NOMO-1 treated with dmso at 0.1 percent for 144 hours (cell line): Measurements from ENCODE around the gene OSTC.

Experiments used
- DNase-seq: peaks from one replicate; lab custom pipeline; 2025; ENCODE audit not compliant: unreplicated experiment; lab: John Stamatoyannopoulos, UW

OSTC gene

DNA sequence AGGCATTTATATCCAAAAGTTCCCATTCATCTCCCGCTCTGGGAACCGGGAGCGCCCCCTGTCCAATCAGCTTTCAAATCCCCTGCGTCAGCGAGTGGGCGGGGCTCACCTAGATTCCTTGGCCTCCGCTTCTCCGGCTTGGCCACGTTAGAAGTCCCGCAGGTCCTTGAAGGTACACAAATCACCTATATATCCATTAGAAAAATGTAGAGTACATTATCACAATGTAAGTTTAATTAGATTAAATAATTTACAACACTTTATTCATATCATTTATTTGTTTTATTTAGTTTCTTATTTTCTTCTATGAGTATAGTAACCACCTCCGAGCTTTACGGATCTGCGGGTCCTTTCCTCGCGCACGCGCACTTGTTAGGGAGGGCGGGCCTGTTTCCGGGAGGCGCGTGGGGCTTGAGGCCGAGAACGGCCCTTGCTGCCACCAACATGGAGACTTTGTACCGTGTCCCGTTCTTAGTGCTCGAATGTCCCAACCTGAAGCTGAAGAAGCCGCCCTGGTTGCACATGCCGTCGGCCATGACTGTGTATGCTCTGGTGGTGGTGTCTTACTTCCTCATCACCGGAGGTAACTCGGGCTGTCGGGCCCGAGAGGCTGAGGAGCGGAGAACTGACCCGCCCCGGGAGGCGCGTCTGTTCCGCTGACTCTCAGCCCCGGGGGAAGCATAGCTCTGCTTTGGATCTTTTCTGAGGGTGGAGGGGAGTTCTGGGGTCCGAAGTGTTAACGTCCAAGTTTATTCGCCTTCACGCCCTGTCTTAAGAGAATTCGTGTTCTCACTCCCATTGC lies at the start of gene OSTC:
Gene OSTC (plus strand): TSS at position 388 of the 802 bp plus-strand sequence. CDS start 57 bp downstream, at position 445.
- peak; percentile 86 for DNase-seq

- DNase-seq, result no peak
Measured at GRCh38 chr4:108601106-108601505, 49.3 kb upstream of the OSTC start.

DNA sequence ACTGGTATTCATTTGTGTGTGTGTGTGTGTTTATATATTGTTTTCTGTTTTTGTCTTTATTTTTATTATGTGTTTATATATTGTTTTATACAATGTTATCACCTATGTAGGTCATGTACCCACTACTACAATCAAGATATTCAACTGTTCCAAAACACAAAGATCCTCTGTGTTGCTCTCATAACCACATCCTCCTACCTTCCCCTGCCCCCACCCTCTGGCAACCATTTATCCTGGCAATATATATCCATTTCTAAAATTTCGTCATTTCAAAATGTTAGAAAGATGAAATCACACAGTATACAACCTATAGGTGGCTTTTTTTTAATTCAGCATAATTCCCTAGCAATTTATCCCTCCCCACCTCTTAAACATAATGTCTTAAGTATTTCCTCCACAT lies 48.9 kb upstream of the OSTC start:
- no peak for DNase-seq

- no peak for DNase-seq
Measured at GRCh38 chr4:108602163-108602562, 48.2 kb upstream of the OSTC start.

- no peak for DNase-seq
Measured at GRCh38 chr4:108607079-108607815, 43.2 kb upstream of the OSTC start.

- no peak for DNase-seq
Measured at GRCh38 chr4:108611365-108611764, 39.0 kb upstream of the OSTC start.

DNA sequence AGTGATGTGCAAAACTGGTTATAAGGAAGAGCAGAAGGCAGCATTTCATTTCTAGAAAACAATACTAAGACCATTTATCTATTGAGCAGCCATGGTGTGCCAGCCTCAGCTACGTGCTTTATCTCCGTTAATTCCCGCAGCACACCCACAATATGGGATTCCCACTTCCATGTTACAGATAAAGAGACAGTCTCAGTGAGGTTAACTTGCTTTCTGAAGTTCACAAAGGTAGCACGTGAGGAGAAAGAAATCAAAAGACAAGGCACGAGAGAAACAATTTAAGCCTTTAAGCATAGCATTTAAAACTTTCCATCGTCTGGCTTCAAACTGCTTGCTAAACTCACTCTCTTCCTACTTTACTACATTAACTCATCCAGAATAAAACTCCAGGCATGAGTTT lies 38.0 kb upstream of the OSTC start:
- DNase-seq, result no peak

DNA sequence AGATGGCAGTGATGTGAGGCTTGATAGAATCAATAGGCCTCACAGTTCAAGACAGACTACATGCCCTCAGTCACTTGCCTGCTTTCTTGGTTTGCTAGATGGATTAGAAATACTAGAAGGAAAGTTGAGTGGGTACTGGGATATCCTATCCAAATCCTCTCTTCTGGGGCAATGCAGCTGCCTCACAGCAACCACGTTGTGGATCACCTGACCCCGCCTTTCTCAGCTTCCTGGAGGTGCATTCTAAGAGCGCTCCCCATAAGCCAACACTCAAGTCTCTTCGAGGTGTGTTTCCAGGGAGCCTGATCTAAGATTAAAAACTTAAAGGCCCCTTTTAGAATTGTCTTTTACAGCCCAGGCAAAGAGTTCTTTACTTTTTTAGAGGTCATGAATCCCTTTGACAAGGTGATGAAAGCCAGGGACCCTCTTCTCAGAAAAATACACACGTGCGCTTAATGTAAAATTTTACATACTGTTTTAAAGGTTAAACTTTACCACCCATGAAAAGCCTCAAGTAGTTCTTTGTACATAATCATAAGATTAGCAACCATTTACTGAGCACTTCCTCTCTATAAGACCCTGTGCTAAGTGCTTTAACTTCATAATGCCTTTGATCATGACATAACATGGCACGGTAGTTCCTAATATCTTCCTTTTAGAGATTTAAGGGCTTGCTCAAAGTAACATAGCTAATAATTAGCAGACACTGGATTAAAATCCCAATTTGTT lies 30.9 kb upstream of the OSTC start:
- DNase-seq, result no peak

DNA sequence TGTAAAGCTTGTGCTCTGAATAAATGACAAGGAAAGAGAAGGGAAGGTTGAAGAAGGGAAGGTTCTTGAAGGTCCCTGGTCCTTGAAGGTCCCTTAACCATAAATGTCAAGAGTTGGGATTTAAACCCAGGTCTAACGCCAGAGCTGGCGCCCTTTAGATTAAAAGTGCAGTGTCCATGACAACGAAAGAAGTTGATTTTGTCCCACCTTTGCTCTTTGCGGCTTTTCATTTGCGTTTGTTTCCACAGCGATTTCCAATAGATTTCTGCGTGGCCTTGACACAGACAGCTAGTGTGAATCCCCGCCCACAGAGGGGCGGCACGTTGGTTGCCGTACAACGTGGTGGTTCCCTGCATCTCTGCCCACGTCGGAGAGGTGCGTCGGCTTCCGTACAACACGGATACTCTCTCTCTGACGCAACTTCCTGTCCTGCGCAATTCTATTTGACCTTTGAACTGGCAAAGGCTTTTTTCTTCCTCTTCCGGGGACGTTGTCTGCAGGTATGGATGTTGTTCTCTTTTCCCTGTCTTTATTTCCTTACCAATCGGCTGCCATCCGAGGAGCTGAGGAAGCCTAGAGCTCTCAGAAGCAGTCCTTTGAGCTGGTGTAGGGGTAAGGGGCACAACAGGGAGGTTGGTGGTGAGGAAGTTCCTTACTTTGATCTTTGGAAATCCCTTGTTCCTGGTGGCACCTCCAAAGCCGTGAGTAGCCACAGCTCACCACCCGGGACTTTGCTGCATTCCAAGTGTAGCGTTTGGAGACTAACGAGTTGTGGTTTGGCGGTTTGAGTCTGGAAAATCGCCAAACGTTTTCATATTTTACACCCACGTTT lies 30.1 kb upstream of the OSTC start, which contains the start of gene RPL34:
Gene RPL34 (plus strand): TSS at position 476 of the 832 bp plus-strand sequence. CDS start 1,384 bp downstream, outside the sequence.
- peak; percentile 91 for DNase-seq

DNA sequence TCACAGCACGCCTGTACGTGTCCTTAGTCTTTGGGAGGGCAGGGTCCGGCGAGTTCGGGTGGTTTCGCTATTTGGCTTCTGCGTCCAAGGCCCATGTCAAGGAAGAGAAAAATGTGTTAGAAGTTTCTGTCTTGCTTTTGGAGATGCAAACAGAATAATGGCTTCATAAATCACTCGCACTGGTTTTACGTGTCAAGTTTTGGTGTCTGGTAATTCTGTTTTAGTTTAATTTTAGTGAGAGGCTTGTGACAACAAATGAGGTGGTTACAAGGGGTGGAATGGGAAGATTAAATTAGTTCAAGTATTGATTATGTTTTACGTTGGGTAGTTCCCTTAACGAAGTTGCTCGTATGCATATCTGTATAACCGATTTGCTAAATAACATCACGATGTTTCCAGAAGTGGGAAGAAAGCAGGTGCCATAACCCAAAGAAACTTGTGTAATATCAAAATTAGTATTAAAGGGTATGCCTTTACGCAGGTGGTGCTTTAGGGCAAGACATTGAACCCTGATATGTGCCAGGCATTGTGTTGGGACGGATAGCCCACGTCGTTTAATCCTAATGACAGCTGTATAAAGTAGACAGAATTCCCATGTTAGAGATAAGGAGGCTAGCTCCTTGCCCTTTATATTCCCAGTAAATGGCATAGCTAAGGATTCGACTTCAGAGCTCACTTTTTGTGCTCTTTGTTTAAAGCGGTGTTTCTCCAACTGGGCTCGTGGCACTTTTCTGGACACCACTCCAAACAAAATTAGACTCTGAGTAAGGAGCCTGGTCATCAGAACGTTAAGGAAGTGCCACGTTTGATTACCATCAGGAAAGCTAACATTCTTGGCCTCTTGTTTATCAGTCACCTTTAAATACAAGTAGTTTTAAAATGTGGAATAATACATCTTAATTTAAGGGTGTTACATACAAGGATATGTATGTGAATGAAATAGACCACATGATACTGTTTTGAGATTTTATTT lies 29.2 kb upstream of the OSTC start:
- DNase-seq, result peak; percentile 3

GRCh38 chr4:108622022-108622421 lies 28.4 kb upstream of the OSTC start:
- DNase-seq, result no peak

DNA sequence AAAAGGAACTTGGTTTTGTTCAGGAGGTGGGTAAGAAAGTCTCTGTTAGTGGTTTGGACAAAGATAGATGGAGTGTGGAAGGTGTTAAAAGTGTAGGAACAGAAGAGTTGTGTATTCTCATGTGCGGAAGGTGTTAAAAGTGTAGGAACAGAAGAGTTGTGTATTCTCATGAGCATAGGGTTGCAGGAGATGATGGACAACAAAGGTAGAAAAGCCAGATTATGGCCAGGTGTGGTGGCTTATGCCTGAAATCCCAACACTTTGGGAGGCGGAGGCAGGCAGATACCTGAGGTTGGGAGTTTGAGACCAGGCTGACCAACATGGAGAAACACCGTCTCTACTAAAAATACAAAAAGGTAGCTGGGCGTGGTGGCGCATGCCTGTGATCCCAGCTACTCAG lies 27.6 kb upstream of the OSTC start:
- no peak for DNase-seq

DNA sequence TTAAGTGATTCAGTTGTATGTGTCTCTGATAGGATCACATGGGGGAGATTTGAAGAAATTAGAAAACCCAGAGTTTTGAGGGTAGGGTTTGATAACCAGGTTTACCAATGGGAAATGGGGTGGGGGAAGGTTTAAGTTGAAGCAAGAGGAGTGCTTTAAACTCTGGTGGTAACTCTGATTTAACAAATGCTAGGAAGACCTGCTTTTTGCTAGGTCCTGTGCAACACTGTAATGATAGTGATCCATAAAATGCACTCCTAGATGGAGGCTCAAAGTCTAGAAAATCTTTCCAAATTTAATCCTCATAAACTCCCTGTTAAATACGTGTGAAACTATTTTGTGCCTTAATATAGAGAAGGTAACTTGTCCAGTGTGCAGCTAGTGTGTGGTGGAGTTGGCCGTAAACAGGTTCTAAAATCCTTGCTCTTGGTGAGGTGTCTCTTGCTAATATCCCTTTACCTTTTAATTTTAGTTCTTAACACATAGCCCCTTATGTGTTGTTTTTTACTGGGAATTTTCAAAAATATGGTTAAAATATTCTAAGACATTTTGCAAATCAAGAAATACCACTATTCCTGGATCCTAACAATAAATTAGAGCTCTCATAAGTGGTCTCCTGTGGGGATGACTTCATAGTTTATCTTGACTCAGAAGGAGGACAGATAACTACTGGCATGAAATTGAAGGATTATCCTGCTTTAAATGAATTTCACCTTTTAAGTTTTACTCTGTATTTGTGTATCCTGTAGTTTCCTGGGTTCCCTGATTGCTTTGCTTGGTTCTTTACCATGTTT lies 25.9 kb upstream of the OSTC start:
- no peak for DNase-seq

DNA sequence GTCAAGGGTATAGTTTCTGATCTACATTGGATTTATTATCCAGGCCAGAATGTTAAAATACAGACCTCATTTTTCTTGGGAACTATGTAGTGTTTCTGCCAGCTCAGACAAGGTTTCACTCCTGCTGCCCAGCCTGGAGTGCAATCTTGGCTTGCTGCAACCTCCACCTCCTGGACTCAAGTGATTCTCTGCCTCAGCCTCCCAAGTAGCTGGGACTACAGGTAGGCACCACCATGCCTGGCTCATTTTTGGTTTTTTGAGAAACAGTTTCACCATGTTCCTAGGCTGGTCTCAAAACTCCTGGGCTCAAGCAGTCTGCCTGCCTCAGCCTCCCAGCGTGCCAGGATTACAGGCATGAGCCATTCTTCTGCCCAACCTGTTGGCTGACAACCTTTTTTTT lies 24.3 kb upstream of the OSTC start:
- DNase-seq, result no peak

DNA sequence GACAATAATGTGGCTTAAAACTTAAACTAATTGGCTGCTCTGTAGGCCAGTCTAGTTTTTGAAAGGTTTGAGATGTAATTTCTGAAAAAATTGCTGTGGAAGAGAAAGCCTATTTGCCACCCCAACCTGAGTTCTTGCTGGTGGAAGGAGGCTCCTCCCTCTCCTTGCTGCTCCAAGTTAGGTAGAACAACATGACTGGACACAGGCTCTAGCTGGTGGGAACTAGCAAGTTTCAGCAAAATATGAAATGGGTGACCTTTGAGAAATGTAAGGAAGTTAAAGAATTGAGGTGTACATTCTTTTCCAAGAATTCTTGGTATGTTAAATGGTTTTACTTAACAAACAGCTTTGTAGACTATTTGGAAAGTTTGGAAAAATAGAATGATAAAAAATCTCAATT lies 22.0 kb upstream of the OSTC start:
- no peak for DNase-seq

DNA sequence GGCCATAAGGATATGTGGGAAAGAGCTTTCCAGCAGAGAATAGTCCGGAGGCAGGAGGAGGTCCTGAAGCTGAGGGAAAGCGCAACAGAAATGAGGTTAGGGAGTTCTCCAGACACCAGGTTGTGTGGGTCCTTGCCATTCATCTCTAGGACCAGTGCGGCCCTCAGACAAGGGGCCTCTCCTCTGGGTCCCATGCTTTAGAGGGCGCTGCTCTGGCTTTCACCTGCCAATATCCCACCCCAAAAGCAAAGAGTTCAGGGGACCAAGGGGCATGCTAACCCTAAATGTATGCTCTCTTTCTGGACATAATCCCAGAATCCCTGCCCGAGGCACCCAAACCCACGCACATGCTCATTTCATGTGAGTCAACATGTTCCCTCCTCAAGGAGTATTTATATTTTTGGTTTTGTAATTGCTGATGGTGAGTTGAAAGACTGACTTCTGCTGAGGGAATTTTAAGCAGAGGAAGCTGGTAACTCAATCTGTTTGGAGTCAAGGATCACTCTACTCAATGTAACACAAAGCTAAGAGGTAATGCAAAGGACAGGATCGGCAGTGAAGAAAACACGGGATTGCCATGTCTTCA lies 15.2 kb upstream of the OSTC start:
- DNase-seq, result no peak

- DNase-seq, result no peak
Measured at GRCh38 chr4:108636246-108636645, 14.2 kb upstream of the OSTC start.

DNA sequence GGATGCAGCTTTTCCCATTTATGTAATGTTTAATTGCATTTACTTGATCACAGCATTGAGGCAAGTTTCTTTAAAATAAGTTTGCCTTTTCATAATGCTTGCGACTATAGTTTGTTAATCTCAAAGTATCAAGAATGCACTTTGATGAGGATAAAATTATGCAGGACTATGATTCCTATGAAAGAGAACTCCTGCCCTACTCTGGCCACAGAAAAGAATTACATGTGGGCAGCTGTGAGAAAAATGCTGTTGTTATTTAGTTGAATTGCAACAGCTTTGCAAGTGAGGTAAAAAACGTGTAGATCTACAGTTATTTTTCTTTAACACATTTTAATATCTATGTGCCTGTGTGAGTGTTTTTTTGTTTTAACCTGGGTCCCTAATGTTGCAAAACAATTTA lies 12.5 kb upstream of the OSTC start:
- DNase-seq, result no peak
